ENCODE data around the gene KDM3B. TPM values are rescaled to one million over a fixed set of nuclear protein-coding genes. Genes with fewer than 3 reads are reported as not detected.
"Not testable (repeated sequence)": the region's sequence is repeated elsewhere in the genome, so short reads cannot be mapped to it uniquely, and the experiment has no call there.

Gene KDM3B
- total RNA-seq, 1 donor from 2014 or later = 96.1 TPM

GRCh38 chr5:138385660-138386059, 33.2 kb downstream of the KDM3B start:
- H3K4me1 Mint-ChIP-seq = no peaks in the 10 kb centered on the region
- no peak for DNase-seq (ENCODE audit: low spot score in 2 of 2, unreplicated experiment in 2 of 2)
- H3K27ac Mint-ChIP-seq = no peak overlapping the region
- no peaks in the 10 kb centered on the region for H3K9me3 Mint-ChIP-seq
- no peaks in the 10 kb centered on the region for H3K27me3 Mint-ChIP-seq (ENCODE audit: low read depth)
- no peak for TF ChIP-seq CTCF (IDR thresholded peaks at IDR 0.05; ENCODE audit: unreplicated experiment)
- no peak overlapping the region for H3K4me3 Mint-ChIP-seq
- peaks cover 32% of the 10 kb centered on the region for H3K36me3 Mint-ChIP-seq

- no peaks in the 10 kb centered on the region for H3K27me3 Mint-ChIP-seq (ENCODE audit: low read depth)
- no peak for TF ChIP-seq CTCF (IDR thresholded peaks at IDR 0.05; ENCODE audit: unreplicated experiment)
- H3K4me3 Mint-ChIP-seq = no peak overlapping the region
- no peaks in the 10 kb centered on the region for H3K9me3 Mint-ChIP-seq
- peaks cover 34% of the 10 kb centered on the region for H3K36me3 Mint-ChIP-seq
- H3K4me1 Mint-ChIP-seq = no peaks in the 10 kb centered on the region
- DNase-seq (ENCODE audit: low spot score in 2 of 2, unreplicated experiment in 2 of 2) = no peak
- H3K27ac Mint-ChIP-seq = no peak overlapping the region
Observed at GRCh38 chr5:138386290-138386689, 33.8 kb downstream of the KDM3B start.

GRCh38 chr5:138389332-138389731, 36.8 kb downstream of the KDM3B start:
- Mint-ChIP-seq H3K27me3 (ENCODE audit: low read depth) (no peaks in the 10 kb centered on the region), H3K36me3 (peaks cover 29% of the 10 kb centered on the region), H3K4me1 (peaks cover 7% of the 10 kb centered on the region), H3K27ac (no peak overlapping the region), H3K9me3 (no peaks in the 10 kb centered on the region), H3K4me3 (no peak overlapping the region)
- TF ChIP-seq CTCF (IDR thresholded peaks at IDR 0.05; ENCODE audit: unreplicated experiment) = no peak
- no peak for DNase-seq (ENCODE audit: low spot score in 2 of 2, unreplicated experiment in 2 of 2)

GRCh38 chr5:138389911-138390310, 37.4 kb downstream of the KDM3B start:
- not testable (repeated sequence) for H3K27me3 Mint-ChIP-seq (ENCODE audit: low read depth); H3K4me1 Mint-ChIP-seq; H3K9me3 Mint-ChIP-seq; H3K27ac Mint-ChIP-seq; DNase-seq (ENCODE audit: low spot score in 2 of 2, unreplicated experiment in 2 of 2); H3K4me3 Mint-ChIP-seq
- H3K36me3 Mint-ChIP-seq = peaks cover 34% of the 10 kb centered on the region

GRCh38 chr5:138391859-138392386, 39.4 kb downstream of the KDM3B start:
- Mint-ChIP-seq H3K36me3 (peaks cover 37% of the 10 kb centered on the region), H3K4me1 (peaks cover 7% of the 10 kb centered on the region), H3K4me3 (no peak overlapping the region), H3K9me3 (no peaks in the 10 kb centered on the region), H3K27ac (peak overlapping the region; percentile 12), H3K27me3 (ENCODE audit: low read depth) (no peaks in the 10 kb centered on the region)
- no peak for TF ChIP-seq CTCF (IDR thresholded peaks at IDR 0.05; ENCODE audit: unreplicated experiment)
- no peak for DNase-seq (ENCODE audit: low spot score in 2 of 2, unreplicated experiment in 2 of 2)

- no peaks in the 10 kb centered on the region for H3K9me3 Mint-ChIP-seq
- H3K27me3 Mint-ChIP-seq (ENCODE audit: low read depth) = no peaks in the 10 kb centered on the region
- H3K36me3 Mint-ChIP-seq = peaks cover 58% of the 10 kb centered on the region
- no peak overlapping the region for H3K27ac Mint-ChIP-seq
- peaks cover 3% of the 10 kb centered on the region for H3K4me1 Mint-ChIP-seq
- no peak for DNase-seq (ENCODE audit: low spot score in 2 of 2, unreplicated experiment in 2 of 2)
- no peak overlapping the region for H3K4me3 Mint-ChIP-seq
- no peak for TF ChIP-seq CTCF (IDR thresholded peaks at IDR 0.05; ENCODE audit: unreplicated experiment)
Observed at GRCh38 chr5:138402640-138403039, 50.2 kb downstream of the KDM3B start.
